K562 (cell line): ENCODE results near the gene PIM3. TPM values are rescaled to one million over a fixed set of nuclear protein-coding genes. Genes with fewer than 3 reads are reported as not detected.

ENCODE experiments used
- ATAC-seq: fragments of 200-7000 bp; cut with Tn5 transposase; 3 replicates; pipeline ENCODE4 v1.9.1; 2020; ENCODE audit warnings: moderate library complexity
- BruUV-seq: library from RNA; stranded (reverse); fragments of 400-500 nt; replicated peaks from 2 replicates; lab custom pipeline; 2021; lab: Mats Ljungman, UMichigan
- CTCF ChIA-PET: fragments of 300-600 bp; formaldehyde crosslinking; extraction: SDS; loops from one replicate; lab custom pipeline; 2021; ENCODE audit warnings: low intra/inter-chr PET ratio; lab: Yijun Ruan, JAX
- POLR2A ChIA-PET: fragments of 300-600, 350-650 bp; sonication (Branson Sonifier 250); formaldehyde crosslinking; extraction: SDS; loops from one replicate; lab custom pipeline; 2021; ENCODE audit warnings: antibody characterized with exemption, inconsistent platforms; lab: Yijun Ruan, JAX
- DNase-seq, 4 experiments: peaks; one replicate each; pipeline versions ENCODE4 v3.0.0 to v3.0.0-alpha.2; 2011 to 2018; ENCODE audit warnings: low spot score in 3 of 4, mixed read lengths in 3 of 4; ENCODE audit errors: extremely low read depth in 1 of 4
- FAIRE-seq: peaks from 2 replicates; lab custom pipeline; 2011; peaks lifted over from hg19 to GRCh38; lab: Jason Lieb, UNC
- H2AFZ ChIP-seq: 2 replicates; pipeline ENCODE4 v1.6.0; 2011; ENCODE audit warnings: low read depth, low read length, control low read depth, inconsistent platforms
- H3K27ac ChIP-seq: fragments of 200-600 bp; 3 replicates; pipeline ENCODE4 v1.8.0; 2011; ENCODE audit warnings: low read depth, mild to moderate bottlenecking, control low read depth, inconsistent platforms, low read length, moderate library complexity, mixed read lengths; ENCODE audit errors: extremely low read depth
- H3K27me3 ChIP-seq, 2 experiments: fragments of 300-600 bp in 1 of 2; 2 replicates in 1 of 2; 3 replicates in 1 of 2; pipeline versions ENCODE4 v1.6.0 to v1.8.0; 2011; ENCODE audit warnings: inconsistent platforms in 2 of 2, low read length in 2 of 2, mild to moderate bottlenecking in 1 of 2, mixed read lengths in 1 of 2, moderate library complexity in 1 of 2; ENCODE audit not compliant: control insufficient read depth in 2 of 2, insufficient read depth in 2 of 2
- H3K36me3 ChIP-seq: fragments of 300-600 bp; 3 replicates; pipeline ENCODE4 v1.8.0; 2011; ENCODE audit warnings: mild to moderate bottlenecking, low read length, inconsistent platforms; ENCODE audit not compliant: control insufficient read depth, insufficient read depth
- H3K4me1 ChIP-seq, 2 experiments: fragments of 200-600 bp in 1 of 2; replicated peaks in 1 of 2; 2 replicates in 1 of 2; 3 replicates in 1 of 2; pipeline versions ENCODE4 v1.5.1 to v1.8.0; 2011; ENCODE audit warnings: inconsistent platforms in 2 of 2, low read length in 2 of 2, mild to moderate bottlenecking in 1 of 2, mixed read lengths in 1 of 2, moderate library complexity in 1 of 2; ENCODE audit not compliant: control insufficient read depth in 2 of 2, insufficient read depth in 2 of 2
- H3K4me2 ChIP-seq: 2 replicates; pipeline ENCODE4 v1.6.1; 2011; ENCODE audit warnings: low read length, control low read depth, inconsistent platforms, mixed read lengths; ENCODE audit not compliant: insufficient read depth
- H3K4me3 ChIP-seq: fragments of 200-600 bp; sonication (generic), shearing (Covaris generic); 2 replicates; pipeline ENCODE4 v1.5.1; 2016; ENCODE audit warnings: control low read depth, inconsistent platforms
- H3K79me2 ChIP-seq: fragments of 200-600 bp; 3 replicates; pipeline ENCODE4 v1.8.0; 2011; ENCODE audit warnings: low read length, inconsistent platforms; ENCODE audit not compliant: control insufficient read depth, insufficient read depth
- H3K9ac ChIP-seq, 2 experiments: 2 replicates each; pipeline versions ENCODE4 v1.6.0 to v1.6.1; 2011; ENCODE audit warnings: low read depth in 2 of 2, low read length in 2 of 2, control low read depth in 1 of 2, inconsistent platforms in 1 of 2, mild to moderate bottlenecking in 1 of 2, mixed read lengths in 1 of 2; ENCODE audit not compliant: insufficient read depth in 1 of 2
- H3K9me1 ChIP-seq: one replicate; pipeline ENCODE4 v1.6.0; 2011; ENCODE audit warnings: inconsistent platforms, mild to moderate bottlenecking, low read length, moderate library complexity; ENCODE audit not compliant: control insufficient read depth, insufficient read depth
- H3K9me3 ChIP-seq: replicated peaks from 2 replicates; pipeline ENCODE4 v1.5.1; 2011; ENCODE audit warnings: low read depth, low read length, inconsistent platforms; ENCODE audit not compliant: control insufficient read depth, insufficient read depth
- H4K20me1 ChIP-seq: replicated peaks from 2 replicates; pipeline ENCODE4 v1.6.1; 2011; ENCODE audit warnings: low read length, inconsistent platforms, mixed read lengths; ENCODE audit not compliant: control insufficient read depth, insufficient read depth
- CC2D1A ChIP-seq: fragments of 450-650 bp; IDR thresholded peaks from 2 replicates; pipeline ENCODE4 v1.6.1; 2017; ENCODE audit warnings: mild to moderate bottlenecking
- CTCF ChIP-seq, 3 experiments: IDR thresholded peaks in 2 of 3; conservative IDR thresholded peaks in 1 of 3; 2 replicates each; pipeline ENCODE4 v1.5.1; 2011 to 2012; ENCODE audit warnings: low read length in 3 of 3, mild to moderate bottlenecking in 3 of 3, control low read depth in 2 of 3, improper control_type of control experiment in 1 of 3, inconsistent platforms in 1 of 3, low read depth in 1 of 3, mixed read lengths in 1 of 3, moderate library complexity in 1 of 3; ENCODE audit not compliant: insufficient read depth in 2 of 3
- EHMT2 ChIP-seq: fragments of 450-650 bp; IDR thresholded peaks from 2 replicates; pipeline ENCODE4 v1.6.1; 2018; ENCODE audit warnings: antibody characterized with exemption
- RAD21 ChIP-seq, 2 experiments: fragments of 250-450 bp in 1 of 2; fragments of 450-650 bp in 1 of 2; sonication (Bioruptor Pico) in 1 of 2; formaldehyde crosslinking in 1 of 2; IDR thresholded peaks in 1 of 2; conservative IDR thresholded peaks in 1 of 2; 2 replicates each; pipeline versions ENCODE4 v1.4.0 to v1.8.0; 2020 to 2022; ENCODE audit warnings: mild to moderate bottlenecking in 2 of 2, moderate library complexity in 1 of 2
- RBM17 ChIP-seq: fragments of 200-400 bp; formaldehyde crosslinking; IDR thresholded peaks from 2 replicates; pipeline ENCODE4 v1.6.1; 2017; ENCODE audit warnings: low read depth, mild to moderate bottlenecking, low read length, borderline replicate concordance
- ZNF224 ChIP-seq: sonication (generic); formaldehyde crosslinking; IDR thresholded peaks from 2 replicates; pipeline ENCODE4 v1.8.0; 2022; ENCODE audit warnings: mild to moderate bottlenecking, missing genetic modification reagents
- ZNF316 ChIP-seq: fragments of 450-650 bp; IDR thresholded peaks from 2 replicates; pipeline ENCODE4 v1.6.1; 2016
- ZNF431 ChIP-seq: sonication (generic); formaldehyde crosslinking; IDR thresholded peaks from 2 replicates; pipeline ENCODE4 v1.8.0; 2022; ENCODE audit warnings: mild to moderate bottlenecking, missing genetic modification reagents
- ZNF699 ChIP-seq: fragments of 250-450 bp; sonication (Bioruptor Pico); IDR thresholded peaks from 2 replicates; pipeline ENCODE4 v1.8.0; 2021; ENCODE audit warnings: mild to moderate bottlenecking, moderate library complexity; ENCODE audit not compliant: insufficient replicate concordance
- WGBS: fragments of 100-300 bp; shearing (Covaris generic); methylation state at CpG from one replicate; pipeline ENCODE4 v1.1.6; 2016; ENCODE audit warnings: low coverage, mixed read lengths; ENCODE audit not compliant: insufficient coverage; ENCODE audit errors: missing lambda C conversion rate; 5-methylcytosine and 5-hydroxymethylcytosine counted together
- in situ Hi-C: fragments of 300-500 bp; cut with MboI; formaldehyde crosslinking; loops from 4 replicates; pipeline ENCODE4 v1.15.0; 2018; ENCODE audit warnings: inconsistent platforms, mixed read lengths
- intact Hi-C: fragments of 100-400 bp; cut with micrococcal nuclease; formaldehyde crosslinking; loops from 2 replicates; pipeline ENCODE4 v1.14.2; 2022
- polyA plus RNA-seq, 8 experiments: library from polyadenylated mRNA; depleted of rRNA in 4 of 8; stranded (reverse) in 5 of 8; unstranded in 3 of 8; fragments of >200 nt; fragmentation: Nextera tagmentation in 2 of 8; fragmentation: Illumina TruSeq in 1 of 8; extraction: Ambion mirVana in 2 of 8; extraction: Trizol in 1 of 8; gene quantifications; 2 replicates each; pipeline versions ENCODE4 v1.2.1 to v1.2.3, GENCODE V29; 2011 to 2014; ENCODE audit warnings: inconsistent platforms in 1 of 8, missing spikeins in 1 of 8
- total RNA-seq, 7 experiments: library from RNA; depleted of rRNA in 6 of 7; stranded (reverse); fragments of >200 nt in 6 of 7; fragmentation: Illumina TruSeq in 2 of 7; extraction: Trizol in 2 of 7; gene quantifications; 2 replicates each; pipeline versions ENCODE4 v1.2.1 to v1.2.3, GENCODE V29; 2011 to 2021; ENCODE audit warnings: low replicate concordance in 1 of 7
- TF ChIP-seq, protein P1 (sequence below): fragments of 250-450 bp; sonication (Bioruptor Pico); IDR thresholded peaks from 2 replicates; pipeline ENCODE4 v1.4.0; 2020
- TF ChIP-seq, protein P2 (sequence below): sonication (generic); formaldehyde crosslinking; IDR thresholded peaks from 2 replicates; pipeline ENCODE4 v1.8.0; 2023; ENCODE audit warnings: mild to moderate bottlenecking, missing genetic modification reagents
- TF ChIP-seq, protein P3 (sequence below): sonication (generic); formaldehyde crosslinking; IDR thresholded peaks from 2 replicates; pipeline ENCODE4 v1.8.1; 2022; ENCODE audit warnings: missing genetic modification reagents

PIM3 gene
- total and polyA plus RNA-seq, 9 of the 15 experiments (the other 6 are each of a cell fraction or from before 2014, with no cell fraction given): 0.24 to 40.5 (median 5.3) TPM

GRCh38 chr22:49992921-49993648 lies 32.5 kb downstream of the PIM3 start:
- ATAC-seq: peak; percentile 97
- CTCF ChIA-PET: interaction anchor here (0.8 kb wide), 1 partner anchor 226 kb away, joined by 3 read pairs; no protein-coding TSS in a partner anchor
- peak; percentile 75 for FAIRE-seq
- TF ChIP-seq, protein P1, sequence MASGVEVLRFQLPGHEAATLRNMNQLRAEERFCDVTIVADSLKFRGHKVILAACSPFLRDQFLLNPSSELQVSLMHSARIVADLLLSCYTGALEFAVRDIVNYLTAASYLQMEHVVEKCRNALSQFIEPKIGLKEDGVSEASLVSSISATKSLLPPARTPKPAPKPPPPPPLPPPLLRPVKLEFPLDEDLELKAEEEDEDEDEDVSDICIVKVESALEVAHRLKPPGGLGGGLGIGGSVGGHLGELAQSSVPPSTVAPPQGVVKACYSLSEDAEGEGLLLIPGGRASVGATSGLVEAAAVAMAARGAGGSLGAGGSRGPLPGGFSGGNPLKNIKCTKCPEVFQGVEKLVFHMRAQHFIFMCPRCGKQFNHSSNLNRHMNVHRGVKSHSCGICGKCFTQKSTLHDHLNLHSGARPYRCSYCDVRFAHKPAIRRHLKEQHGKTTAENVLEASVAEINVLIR (CRISPR knock-in tag): no peak
- no peak for TF ChIP-seq ZNF316
- no peak for TF ChIP-seq ZNF224 (CRISPR knock-in tag)
- no peak for TF ChIP-seq ZNF699 (CRISPR knock-in tag)
- peak; percentile 70 to 72 (median 71) for TF ChIP-seq CTCF (IDR thresholded peaks at IDR 0.05 in 2 of 3, conservative IDR thresholded peaks at IDR 0.05 in 1 of 3; ENCODE audit: insufficient read depth in 2 of 3, low read depth in 1 of 3, low read length in 3 of 3)
- TF ChIP-seq, protein P2, sequence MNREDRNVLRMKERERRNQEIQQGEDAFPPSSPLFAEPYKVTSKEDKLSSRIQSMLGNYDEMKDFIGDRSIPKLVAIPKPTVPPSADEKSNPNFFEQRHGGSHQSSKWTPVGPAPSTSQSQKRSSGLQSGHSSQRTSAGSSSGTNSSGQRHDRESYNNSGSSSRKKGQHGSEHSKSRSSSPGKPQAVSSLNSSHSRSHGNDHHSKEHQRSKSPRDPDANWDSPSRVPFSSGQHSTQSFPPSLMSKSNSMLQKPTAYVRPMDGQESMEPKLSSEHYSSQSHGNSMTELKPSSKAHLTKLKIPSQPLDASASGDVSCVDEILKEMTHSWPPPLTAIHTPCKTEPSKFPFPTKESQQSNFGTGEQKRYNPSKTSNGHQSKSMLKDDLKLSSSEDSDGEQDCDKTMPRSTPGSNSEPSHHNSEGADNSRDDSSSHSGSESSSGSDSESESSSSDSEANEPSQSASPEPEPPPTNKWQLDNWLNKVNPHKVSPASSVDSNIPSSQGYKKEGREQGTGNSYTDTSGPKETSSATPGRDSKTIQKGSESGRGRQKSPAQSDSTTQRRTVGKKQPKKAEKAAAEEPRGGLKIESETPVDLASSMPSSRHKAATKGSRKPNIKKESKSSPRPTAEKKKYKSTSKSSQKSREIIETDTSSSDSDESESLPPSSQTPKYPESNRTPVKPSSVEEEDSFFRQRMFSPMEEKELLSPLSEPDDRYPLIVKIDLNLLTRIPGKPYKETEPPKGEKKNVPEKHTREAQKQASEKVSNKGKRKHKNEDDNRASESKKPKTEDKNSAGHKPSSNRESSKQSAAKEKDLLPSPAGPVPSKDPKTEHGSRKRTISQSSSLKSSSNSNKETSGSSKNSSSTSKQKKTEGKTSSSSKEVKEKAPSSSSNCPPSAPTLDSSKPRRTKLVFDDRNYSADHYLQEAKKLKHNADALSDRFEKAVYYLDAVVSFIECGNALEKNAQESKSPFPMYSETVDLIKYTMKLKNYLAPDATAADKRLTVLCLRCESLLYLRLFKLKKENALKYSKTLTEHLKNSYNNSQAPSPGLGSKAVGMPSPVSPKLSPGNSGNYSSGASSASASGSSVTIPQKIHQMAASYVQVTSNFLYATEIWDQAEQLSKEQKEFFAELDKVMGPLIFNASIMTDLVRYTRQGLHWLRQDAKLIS (CRISPR knock-in tag): no peak
- no peak for TF ChIP-seq EHMT2
- TF ChIP-seq, protein P3, sequence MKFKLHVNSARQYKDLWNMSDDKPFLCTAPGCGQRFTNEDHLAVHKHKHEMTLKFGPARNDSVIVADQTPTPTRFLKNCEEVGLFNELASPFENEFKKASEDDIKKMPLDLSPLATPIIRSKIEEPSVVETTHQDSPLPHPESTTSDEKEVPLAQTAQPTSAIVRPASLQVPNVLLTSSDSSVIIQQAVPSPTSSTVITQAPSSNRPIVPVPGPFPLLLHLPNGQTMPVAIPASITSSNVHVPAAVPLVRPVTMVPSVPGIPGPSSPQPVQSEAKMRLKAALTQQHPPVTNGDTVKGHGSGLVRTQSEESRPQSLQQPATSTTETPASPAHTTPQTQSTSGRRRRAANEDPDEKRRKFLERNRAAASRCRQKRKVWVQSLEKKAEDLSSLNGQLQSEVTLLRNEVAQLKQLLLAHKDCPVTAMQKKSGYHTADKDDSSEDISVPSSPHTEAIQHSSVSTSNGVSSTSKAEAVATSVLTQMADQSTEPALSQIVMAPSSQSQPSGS (CRISPR knock-in tag): no peak
- TF ChIP-seq CC2D1A: no peak
- TF ChIP-seq RBM17: no peak
- TF ChIP-seq RAD21 (CRISPR knock-in tag; conservative IDR thresholded peaks at IDR 0.05 in 1 of 2, IDR thresholded peaks at IDR 0.05 in 1 of 2): peak; percentile 52 to 67
- TF ChIP-seq ZNF431: no peak

More at GRCh38 chr22:49992921-49993648, 32.5 kb downstream of the PIM3 start:
- WGBS: 44% methylated on average over 13 of the region's 23 CpGs
- H4K20me1 ChIP-seq: no peaks in the 10 kb centered on the region
- in situ Hi-C loops: loop anchor here (5.0 kb wide), 1 partner anchor 61 kb away; no protein-coding TSS in a partner anchor
- intact Hi-C loops: loop anchor here (1.0 kb wide), 1 partner anchor 37 kb away; no protein-coding TSS in a partner anchor
- H3K4me1 ChIP-seq: peaks cover 0 to 49% of the 10 kb centered on the region in 2 experiments; a peak in 3 of 5 replicates
- no peaks in the 10 kb centered on the region for H3K9me1 ChIP-seq
- no peaks in the 10 kb centered on the region for H3K36me3 ChIP-seq
- no peaks in the 10 kb centered on the region for H3K79me2 ChIP-seq
- H3K9ac ChIP-seq: no peak overlapping the region
- no peak overlapping the region for H3K4me3 ChIP-seq
- peaks cover 3% of the 10 kb centered on the region; the same call in 1 of the 2 replicates for H3K9me3 ChIP-seq
- H2AFZ ChIP-seq: peak overlapping the region; percentile 14; the same call in 1 of the 2 replicates
- no TSS peak for BruUV-seq
- DNase-seq: peak; percentile 49 to 65 (median 54)
- H3K27me3 ChIP-seq: no peaks in the 10 kb centered on the region
- POLR2A ChIA-PET: no interaction called here
- H3K4me2 ChIP-seq: no peak overlapping the region
- no peak overlapping the region for H3K27ac ChIP-seq
